A549 (cell line): ENCODE results near the gene TOP2A. TPM values are rescaled to one million over a fixed set of nuclear protein-coding genes. Genes with fewer than 3 reads are reported as not detected.
"Not testable (repeated sequence)": the region's sequence is repeated elsewhere in the genome, so short reads cannot be mapped to it uniquely, and the experiment has no call there.

Source experiments
- ATAC-seq, 2 experiments: fragments of 200-7000 bp in 1 of 2; fragments of >200 bp in 1 of 2; cut with Nextera tagmentation in 1 of 2; cut with Tn5 transposase in 1 of 2; 3 replicates each; pipeline versions ENCODE4 v1.8.0 to v1.9.1; 2018 to 2020; ENCODE audit warnings: mild to moderate bottlenecking in 1 of 2, moderate library complexity in 1 of 2
- CTCF ChIA-PET: fragments of 300-600 bp; sonication (Branson Sonifier 250); formaldehyde crosslinking; extraction: SDS; loops from one replicate; lab custom pipeline; 2021; ENCODE audit warnings: antibody characterized with exemption, inconsistent platforms; lab: Yijun Ruan, JAX
- POLR2A ChIA-PET: fragments of 350-600 bp; formaldehyde crosslinking; extraction: SDS; loops from one replicate; lab custom pipeline; 2021; ENCODE audit warnings: antibody characterized with exemption, inconsistent platforms; lab: Yijun Ruan, JAX
- DNase-seq, 2 experiments: peaks; one replicate each; pipeline versions ENCODE4 v3.0.0 to v3.0.0-alpha.2; 2011 to 2016; ENCODE audit warnings: low read depth in 1 of 2, low spot score in 1 of 2
- FAIRE-seq: peaks from 2 replicates; lab custom pipeline; 2011; peaks lifted over from hg19 to GRCh38; lab: Jason Lieb, UNC
- H3K27ac ChIP-seq, 2 experiments: fragments of >200 bp; sonication (Bioruptor Twin); formaldehyde crosslinking; 3 replicates each; pipeline ENCODE4 v1.5.1; 2016 to 2017
- H3K4me1 ChIP-seq: fragments of >200 bp; sonication (Bioruptor Twin); formaldehyde crosslinking; 3 replicates; pipeline ENCODE4 v1.6.1; 2016
- H3K4me2 ChIP-seq: fragments of >200 bp; sonication (Bioruptor Twin); formaldehyde crosslinking; 3 replicates; pipeline ENCODE4 v1.6.1; 2016
- H3K4me3 ChIP-seq: fragments of >200 bp; sonication (Bioruptor Twin); formaldehyde crosslinking; 3 replicates; pipeline ENCODE4 v1.5.1; 2016
- H3K9me3 ChIP-seq: fragments of >200 bp; sonication (Bioruptor Twin); formaldehyde crosslinking; 3 replicates; pipeline ENCODE4 v1.6.1; 2016
- BHLHE40 ChIP-seq: IDR thresholded peaks from 2 replicates; pipeline ENCODE4 v1.6.1; 2012; ENCODE audit warnings: low read depth, low read length, inconsistent platforms
- CEBPB ChIP-seq, 2 experiments: fragments of >200 bp in 1 of 2; sonication (Bioruptor Twin) in 1 of 2; formaldehyde crosslinking in 1 of 2; IDR thresholded peaks; 2 replicates each; pipeline ENCODE4 v1.6.1; 2012 to 2016
- CHD4 ChIP-seq: fragments of 200-600 bp; sonication (generic); IDR thresholded peaks from 2 replicates; pipeline ENCODE4 v1.6.1; 2016; ENCODE audit warnings: antibody characterized with exemption, mild to moderate bottlenecking, borderline replicate concordance
- EHMT2 ChIP-seq: fragments of 200-600 bp; sonication (generic); IDR thresholded peaks from 2 replicates; pipeline ENCODE4 v1.6.1; 2016; ENCODE audit warnings: antibody characterized with exemption, low read depth, mild to moderate bottlenecking, moderate library complexity
- HOXA7 ChIP-seq: fragments of 250-450 bp; sonication (Bioruptor Pico); IDR thresholded peaks from 2 replicates; pipeline ENCODE4 v1.5.0; 2020; ENCODE audit warnings: mild to moderate bottlenecking, moderate library complexity
- HOXB5 ChIP-seq: fragments of 250-450 bp; sonication (Bioruptor Pico); IDR thresholded peaks from 2 replicates; pipeline ENCODE4 v1.5.0; 2020; ENCODE audit warnings: mild to moderate bottlenecking, moderate library complexity
- KDM1A ChIP-seq: fragments of 200-600 bp; sonication (generic); IDR thresholded peaks from 2 replicates; pipeline ENCODE4 v1.6.1; 2016; ENCODE audit warnings: low read depth, mild to moderate bottlenecking
- MAZ ChIP-seq: fragments of 150-350 bp; IDR thresholded peaks from 2 replicates; pipeline ENCODE4 v1.6.1; 2014; ENCODE audit warnings: antibody characterized with exemption, low read depth, low read length, borderline replicate concordance
- MYC ChIP-seq: IDR thresholded peaks from 2 replicates; pipeline ENCODE4 v1.6.1; 2012; ENCODE audit warnings: mild to moderate bottlenecking, inconsistent platforms, low read length, improper control_type of control experiment, borderline replicate concordance
- NFE2L2 ChIP-seq: fragments of 150-350 bp; conservative IDR thresholded peaks from 2 replicates; pipeline ENCODE4 v1.6.1; 2014; ENCODE audit warnings: low read length
- RARB ChIP-seq: fragments of 250-450 bp; sonication (Bioruptor Pico); IDR thresholded peaks from 2 replicates; pipeline ENCODE4 v1.8.0; 2021; ENCODE audit warnings: mild to moderate bottlenecking, moderate library complexity
- TFCP2L1 ChIP-seq: fragments of 250-450 bp; sonication (Bioruptor Pico); IDR thresholded peaks from 2 replicates; pipeline ENCODE4 v1.5.0; 2021; ENCODE audit warnings: mild to moderate bottlenecking
- ZNF302 ChIP-seq: fragments of 250-450 bp; sonication (Bioruptor Pico); IDR thresholded peaks from 2 replicates; pipeline ENCODE4 v1.9.0; 2021; ENCODE audit warnings: inconsistent platforms, mild to moderate bottlenecking, moderate library complexity
- ZSCAN20 ChIP-seq: fragments of 250-450 bp; sonication (Bioruptor Pico); IDR thresholded peaks from 2 replicates; pipeline ENCODE4 v1.8.0; 2022; ENCODE audit warnings: mild to moderate bottlenecking, moderate library complexity
- WGBS: methylation state at CpG from one replicate; pipeline ENCODE4 v1.1.6; 2017; ENCODE audit errors: missing lambda C conversion rate; 5-methylcytosine and 5-hydroxymethylcytosine counted together
- polyA plus RNA-seq, 4 experiments: library from polyadenylated mRNA; depleted of rRNA in 3 of 4; stranded (reverse); fragments of >200 nt; fragmentation: RNase III in 1 of 4; extraction: RNeasy Plus Mini Kit Qiagen cat#74134 plus additional on column Dnase treatment in 1 of 4; gene quantifications; 2 replicates in 3 of 4; 3 replicates in 1 of 4; pipeline ENCODE4 v1.2.3, GENCODE V29; 2011 to 2017
- TF ChIP-seq, protein P1 (sequence below): IDR thresholded peaks from 2 replicates; pipeline ENCODE4 v1.6.1; 2012
- TF ChIP-seq, protein P2 (sequence below): IDR thresholded peaks from 2 replicates; pipeline ENCODE4 v1.6.1; 2012; ENCODE audit warnings: low read depth, borderline replicate concordance

TOP2A gene
- polyA plus RNA-seq, 2 of the 4 experiments (the other 2 are of a cell fraction), result 226 to 416 TPM

DNA sequence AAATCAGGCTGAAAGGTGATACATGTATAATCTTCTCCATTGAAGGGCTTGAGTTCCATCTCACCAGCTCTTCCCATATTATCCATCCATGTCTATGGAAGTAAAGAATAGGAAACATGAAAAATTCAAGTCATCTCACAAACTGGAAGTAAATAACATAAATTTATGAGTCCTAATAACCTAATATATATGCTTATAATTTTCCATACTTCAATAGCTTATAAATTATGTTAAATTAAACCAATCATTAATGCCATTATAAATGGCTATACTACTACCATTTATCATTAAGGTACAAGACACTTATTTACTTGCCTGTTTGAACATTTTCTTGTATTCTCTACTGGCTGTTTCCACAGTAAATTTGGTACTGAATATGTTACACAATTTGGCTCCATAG lies 4.8 kb downstream of the TOP2A start:
- Histone ChIP-seq H3K9me3 (no peaks in the 10 kb centered on the region), H3K4me1 (peaks cover 25% of the 10 kb centered on the region), H3K27ac (no peak overlapping the region), H3K4me2 (no peak overlapping the region), H3K4me3 (no peak overlapping the region)
- no peak for FAIRE-seq
- ChIA-PET CTCF (interaction anchor here (1.0 to 15.1 kb wide), 14 partner anchors 10 to 244 kb away, joined by 3 to 284 read pairs (median 9); partner anchors contain the start of gene GJD3), POLR2A (interaction anchor here (0.6 kb wide), 1 partner anchor 8 kb away, joined by 5 read pairs; no protein-coding TSS in a partner anchor)
- DNase-seq, result no peak
- TF ChIP-seq MYC (no peak), HOXA7 (CRISPR knock-in tag) (0 out of 2 replicates have a peak, but pooled peaks have one; percentile 23)
- ATAC-seq, result no peak

DNA sequence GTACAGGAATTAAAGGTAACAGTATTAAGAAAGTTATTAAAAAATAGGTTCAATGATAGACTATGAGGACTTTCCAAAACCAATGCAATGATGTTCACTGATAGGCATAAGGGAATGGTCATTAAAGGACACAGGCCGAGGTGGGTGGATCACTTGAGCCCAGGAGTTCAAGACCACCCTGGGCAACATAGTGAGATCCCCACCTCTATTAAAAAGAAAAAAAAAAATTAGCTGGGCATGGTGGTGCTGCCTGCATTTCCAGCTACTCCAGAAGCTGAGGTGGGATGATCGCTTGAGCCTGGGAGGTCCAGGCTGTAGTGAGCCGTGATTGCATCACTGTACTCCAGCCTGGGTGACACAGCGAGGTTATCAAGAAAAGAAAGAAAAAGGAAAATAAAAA lies 5.9 kb downstream of the TOP2A start:
- CTCF ChIA-PET, result interaction anchor here (0.6 to 15.1 kb wide), 16 partner anchors 12 to 148 kb away, joined by 3 to 284 read pairs (median 4); partner anchors contain the start of gene GJD3
- DNase-seq, result no peak
- Histone ChIP-seq H3K4me1 (peaks cover 25% of the 10 kb centered on the region), H3K27ac (0 out of 6 replicates have a peak overlapping the region, but pooled peaks of 1 of the 2 experiments have one; percentile 2), H3K4me2 (no peak overlapping the region), H3K4me3 (no peak overlapping the region), H3K9me3 (no peaks in the 10 kb centered on the region)
- WGBS, result 90% methylated on average over 4 of the region's 4 CpGs
- POLR2A ChIA-PET, result interaction anchor here (0.8 kb wide), 1 partner anchor 49 kb away, joined by 3 read pairs; no protein-coding TSS in a partner anchor
- ATAC-seq, result no peak
- FAIRE-seq, result no peak
- TF ChIP-seq CEBPB (IDR thresholded peaks at IDR 0.05) (peak in 1 of 2 experiments; percentile 39; a peak in 1 of 4 replicates), CHD4 (no peak), BHLHE40 (no peak), ZNF302 (no peak)

DNA sequence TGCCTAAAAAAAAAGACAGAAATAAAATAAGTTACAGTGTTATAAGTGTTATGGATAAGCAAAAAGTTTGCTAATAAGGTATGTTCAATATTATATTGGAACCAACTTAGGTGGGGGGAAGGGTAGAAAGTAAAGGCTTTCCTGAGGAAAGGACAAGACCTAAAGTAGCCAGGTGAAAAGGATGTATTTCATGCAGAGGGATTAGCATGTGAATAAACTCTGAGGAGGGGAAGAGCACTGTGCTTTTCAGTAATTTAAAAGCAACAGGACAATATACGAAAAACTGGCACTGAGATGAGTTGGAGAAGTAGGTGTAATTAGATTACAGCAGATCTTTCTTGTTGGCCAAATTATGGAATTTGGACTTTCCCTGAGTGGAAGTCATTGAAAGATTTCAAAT lies 7.6 kb downstream of the TOP2A start:
- Histone ChIP-seq H3K4me1 (peaks cover 14% of the 10 kb centered on the region), H3K27ac (0 out of 6 replicates have a peak overlapping the region, but pooled peaks of 1 of the 2 experiments have one; percentile 15), H3K4me2 (no peak overlapping the region), H3K9me3 (no peaks in the 10 kb centered on the region), H3K4me3 (no peak overlapping the region)
- DNase-seq (no peak), ATAC-seq (no peak), FAIRE-seq (no peak)
- 98% methylated on average over 1 of the region's 1 CpG for WGBS
- no peak for TF ChIP-seq KDM1A
- TF ChIP-seq TFCP2L1 (CRISPR knock-in tag), result no peak
- TF ChIP-seq MAZ, result no peak
- no peak for TF ChIP-seq RARB (CRISPR knock-in tag)
- TF ChIP-seq, protein P1, sequence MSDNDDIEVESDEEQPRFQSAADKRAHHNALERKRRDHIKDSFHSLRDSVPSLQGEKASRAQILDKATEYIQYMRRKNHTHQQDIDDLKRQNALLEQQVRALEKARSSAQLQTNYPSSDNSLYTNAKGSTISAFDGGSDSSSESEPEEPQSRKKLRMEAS, result no peak
- no peak for TF ChIP-seq EHMT2
- TF ChIP-seq NFE2L2, result no peak
- no peak for TF ChIP-seq ZSCAN20 (CRISPR knock-in tag)
- TF ChIP-seq HOXB5 (CRISPR knock-in tag), result no peak
- TF ChIP-seq, protein P2, sequence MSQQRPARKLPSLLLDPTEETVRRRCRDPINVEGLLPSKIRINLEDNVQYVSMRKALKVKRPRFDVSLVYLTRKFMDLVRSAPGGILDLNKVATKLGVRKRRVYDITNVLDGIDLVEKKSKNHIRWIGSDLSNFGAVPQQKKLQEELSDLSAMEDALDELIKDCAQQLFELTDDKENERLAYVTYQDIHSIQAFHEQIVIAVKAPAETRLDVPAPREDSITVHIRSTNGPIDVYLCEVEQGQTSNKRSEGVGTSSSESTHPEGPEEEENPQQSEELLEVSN, result no peak
- TF ChIP-seq CHD4, result no peak
- CTCF ChIA-PET, result interaction anchor here (0.8 to 15.1 kb wide), 11 partner anchors 9 to 150 kb away, joined by 3 to 284 read pairs (median 7); partner anchors contain the start of gene GJD3
- POLR2A ChIA-PET, result no interaction called here

DNA sequence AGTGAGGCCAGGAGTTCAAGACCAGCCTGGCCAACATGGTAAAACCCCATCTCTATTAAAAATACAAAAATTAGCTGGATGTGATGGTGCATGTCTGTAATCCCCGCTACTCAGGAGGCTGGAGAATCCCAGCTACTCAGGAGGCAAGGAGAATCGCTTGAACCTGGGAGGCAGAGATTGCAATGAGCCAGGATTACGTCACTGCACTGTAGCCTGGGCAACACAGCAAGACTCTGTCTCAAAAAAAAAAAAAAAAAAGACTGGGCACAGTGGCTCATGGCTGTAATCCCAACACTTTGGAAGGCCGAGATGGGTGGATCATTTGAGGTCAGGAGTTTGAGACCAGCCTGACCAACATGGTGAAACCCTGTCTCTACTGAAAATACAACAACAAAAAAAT lies 8.2 kb downstream of the TOP2A start:
- peak in 1 of 2 experiments; percentile 47; a peak in 1 of 4 replicates for TF ChIP-seq CEBPB (IDR thresholded peaks at IDR 0.05)
- Histone ChIP-seq H3K4me1 (peaks cover 11% of the 10 kb centered on the region), H3K27ac (0 out of 6 replicates have a peak overlapping the region, but pooled peaks of 1 of the 2 experiments have one; percentile 15)
- not testable (repeated sequence) for H3K9me3 ChIP-seq, ATAC-seq, H3K4me2 ChIP-seq, FAIRE-seq, H3K4me3 ChIP-seq, DNase-seq
- ChIA-PET CTCF (interaction anchor here (0.9 to 15.1 kb wide), 10 partner anchors 10 to 151 kb away, joined by 3 to 284 read pairs (median 7); partner anchors contain the start of gene GJD3), POLR2A (interaction anchor here (0.7 kb wide), 1 partner anchor 124 kb away, joined by 3 read pairs; no protein-coding TSS in a partner anchor)
- 93% methylated on average over 4 of the region's 4 CpGs for WGBS
